B cell (primary cell): Measurements from ENCODE around the gene ATP6V1B1. TPM values are rescaled to one million over a fixed set of nuclear protein-coding genes. Genes with fewer than 3 reads are reported as not detected.

ENCODE experiments used
- ATAC-seq: fragments of 200-7000 bp; cut with Tn5 transposase; one replicate; pipeline ENCODE4 v1.10.0; 2021; ENCODE audit warnings: low read depth, mild to moderate bottlenecking, moderate number of reproducible peaks, moderate library complexity
- CTCF ChIA-PET: fragments of 350-600 bp; sonication (Branson Sonifier 250); formaldehyde crosslinking; loops from one replicate; lab custom pipeline; 2021; ENCODE audit warnings: antibody characterized with exemption, inconsistent platforms; lab: Charles Lee
- POLR2A ChIA-PET: fragments of 350-600 bp; sonication (Branson Sonifier 250); formaldehyde crosslinking; loops from one replicate; lab custom pipeline; 2021; ENCODE audit warnings: antibody characterized with exemption; lab: Charles Lee
- DNase-seq: peaks from one replicate; pipeline ENCODE4 v3.0.0; 2013
- H2AFZ ChIP-seq: 2 replicates; pipeline ENCODE4 v1.6.1; 2012; ENCODE audit warnings: mild to moderate bottlenecking, low read depth, low read length; ENCODE audit not compliant: insufficient read depth, poor library complexity, severe bottlenecking
- H3K27ac ChIP-seq, 2 donors: 1 replicate in 1 of 2; 2 replicates in 1 of 2; pipeline ENCODE4 v1.5.1; 2012 to 2013; ENCODE audit warnings: low read length in 2 of 2, mild to moderate bottlenecking in 2 of 2, moderate library complexity in 1 of 2
- H3K27me3 ChIP-seq, 4 experiments: fragments of 200-600 bp in 1 of 4; sonication (generic) in 1 of 4; replicated peaks in 1 of 4; 1 replicate in 2 of 4; 2 replicates in 2 of 4; pipeline versions ENCODE4 v1.6.1 to v1.7.0; 2013 to 2016; ENCODE audit warnings: low read length in 3 of 4, mild to moderate bottlenecking in 2 of 4, mixed read lengths in 1 of 4, moderate library complexity in 1 of 4; ENCODE audit not compliant: insufficient read depth in 4 of 4, control insufficient read depth in 3 of 4; ENCODE audit errors: control extremely low read depth in 1 of 4
- H3K36me3 ChIP-seq, 2 experiments: replicated peaks in 1 of 2; 1 replicate in 1 of 2; 2 replicates in 1 of 2; pipeline versions ENCODE4 v1.6.1 to v1.7.1; 2013; ENCODE audit warnings: low read length in 1 of 2; ENCODE audit not compliant: insufficient read depth in 2 of 2, control insufficient read depth in 1 of 2; ENCODE audit errors: control extremely low read depth in 1 of 2, extremely low read depth in 1 of 2
- H3K4me1 ChIP-seq, 2 donors: fragments of 200-600 bp in 1 of 2; sonication (generic) in 1 of 2; 1 replicate in 1 of 2; 2 replicates in 1 of 2; pipeline versions ENCODE4 v1.5.1 to v1.6.1; 2013 to 2017; ENCODE audit warnings: low read length in 2 of 2; ENCODE audit not compliant: control insufficient read depth in 2 of 2, insufficient read depth in 2 of 2
- H3K4me2 ChIP-seq: replicated peaks from 2 replicates; pipeline ENCODE3; 2012; ENCODE audit warnings: mild to moderate bottlenecking, low read depth, low read length; ENCODE audit not compliant: poor library complexity, severe bottlenecking
- H3K4me3 ChIP-seq, 5 experiments: fragments of 200-600 bp in 1 of 5; sonication (generic) in 1 of 5; 1 replicate in 3 of 5; 2 replicates in 2 of 5; pipeline versions ENCODE4 v1.5.1 to v1.7.0; 2011 to 2016; ENCODE audit warnings: low read length in 4 of 5, mild to moderate bottlenecking in 4 of 5, low read depth in 2 of 5, control low read depth in 1 of 5, moderate library complexity in 1 of 5; ENCODE audit not compliant: insufficient read depth in 1 of 5; ENCODE audit errors: control extremely low read depth in 1 of 5, extremely low read depth in 1 of 5
- H3K79me2 ChIP-seq: fragments of 200-600 bp; sonication (generic); one replicate; pipeline ENCODE4 v1.6.0; 2016; ENCODE audit warnings: low read length; ENCODE audit not compliant: control insufficient read depth, insufficient read depth
- H3K9ac ChIP-seq: fragments of 200-600 bp; sonication (generic); 2 replicates; pipeline ENCODE4 v1.6.1; 2017; ENCODE audit warnings: mild to moderate bottlenecking, low read length, moderate library complexity
- H3K9me3 ChIP-seq, 3 donors: one replicate each; pipeline versions ENCODE4 v1.6.1 to v1.7.1; 2013; ENCODE audit warnings: low read length in 2 of 3; ENCODE audit not compliant: control insufficient read depth in 2 of 3, insufficient read depth in 1 of 3; ENCODE audit errors: control extremely low read depth in 1 of 3
- H4K20me1 ChIP-seq: 2 replicates; pipeline ENCODE4 v1.6.0; 2012; ENCODE audit warnings: mild to moderate bottlenecking, low read length; ENCODE audit not compliant: insufficient read depth, control insufficient read depth, poor library complexity, severe bottlenecking
- H3K27ac Mint-ChIP-seq: one replicate; pipeline ENCODE4 v1.8.0; 2021; ENCODE audit warnings: mixed read lengths
- H3K27me3 Mint-ChIP-seq: one replicate; pipeline ENCODE4 v1.8.0; 2021; ENCODE audit warnings: mixed read lengths
- H3K4me1 Mint-ChIP-seq: one replicate; pipeline ENCODE4 v1.8.0; 2021; ENCODE audit warnings: mixed read lengths
- H3K4me3 Mint-ChIP-seq: one replicate; pipeline ENCODE4 v1.8.0; 2021; ENCODE audit warnings: mixed read lengths
- H3K9me3 Mint-ChIP-seq: one replicate; pipeline ENCODE4 v1.8.0; 2022; ENCODE audit warnings: mixed read lengths; ENCODE audit not compliant: insufficient read depth
- CTCF ChIP-seq: fragments of 200-600 bp; IDR thresholded peaks from one replicate; pipeline ENCODE4 v1.8.0; 2022; ENCODE audit warnings: antibody characterized with exemption, mild to moderate bottlenecking
- EZH2 ChIP-seq: IDR thresholded peaks from 2 replicates; pipeline ENCODE4 v1.6.1; 2012; ENCODE audit warnings: borderline replicate concordance, low read depth, mild to moderate bottlenecking, moderate library complexity, low read length; ENCODE audit not compliant: insufficient read depth, poor library complexity, severe bottlenecking
- WGBS: methylation state at CpG from one replicate; pipeline ENCODE4 v1.1.5; 2013; ENCODE audit warnings: missing lambda C conversion rate; ENCODE audit not compliant: insufficient coverage; 5-methylcytosine and 5-hydroxymethylcytosine counted together
- intact Hi-C: fragments of 100-400 bp; cut with micrococcal nuclease; formaldehyde crosslinking; loops from one replicate; pipeline ENCODE4 v1.10.0; 2022
- polyA plus RNA-seq: library from polyadenylated mRNA; depleted of rRNA; stranded (reverse); fragments of >200 nt; gene quantifications from 2 replicates; pipeline ENCODE4 v1.2.3, GENCODE V29; 2012
- total RNA-seq, 2 donors: library from RNA; stranded (reverse); fragments of 120-200 nt in 1 of 2; gene quantifications; 1 replicate in 1 of 2; 2 replicates in 1 of 2; pipeline versions ENCODE4 v1.2.3 to v1.2.4, GENCODE V29; 2013 to 2022

Gene ATP6V1B1
- total and polyA plus RNA-seq, 2 donors (not counting 1 experiment from before 2014, with no cell fraction given), result not detected

DNA sequence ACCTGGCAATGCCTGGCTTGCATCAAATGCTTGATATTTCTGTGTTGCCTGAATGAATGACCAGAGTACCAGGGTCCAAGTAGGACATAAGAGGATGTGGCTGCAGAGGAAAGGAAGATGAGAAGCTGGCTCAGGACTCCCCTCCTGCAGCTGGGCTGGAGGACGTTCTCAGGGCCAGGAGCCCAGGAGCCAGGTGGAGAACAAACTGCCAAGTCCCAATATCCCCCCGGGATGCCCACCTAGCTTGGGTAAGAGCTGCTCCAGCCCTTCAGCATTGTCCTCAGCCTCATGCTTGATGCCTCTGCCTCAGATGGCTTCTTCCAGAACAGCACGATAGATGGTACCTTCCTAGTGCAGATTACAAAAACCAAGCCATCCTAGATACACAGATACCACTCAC is 8.6 kb upstream of the ATP6V1B1 start:
- Histone ChIP-seq H3K27me3 (peaks cover 0 to 15% (median 1%) of the 10 kb centered on the region in 4 experiments), H3K36me3 (no peaks in the 10 kb centered on the region), H3K9ac (no peak overlapping the region), H4K20me1 (no peaks in the 10 kb centered on the region), H3K9me3 (peaks cover 0 to 10% (median 0%) of the 10 kb centered on the region in 3 donors), H3K79me2 (no peaks in the 10 kb centered on the region), H3K27ac (no peak overlapping the region), H3K4me2 (no peak overlapping the region), H3K4me3 (no peak overlapping the region), H2AFZ (no peak overlapping the region), H3K4me1 (peaks cover 9 to 12% of the 10 kb centered on the region in 2 donors)
- ATAC-seq, result no peak
- ChIA-PET CTCF (no interaction called here), POLR2A (no interaction called here)
- H3K27ac Mint-ChIP-seq, result no peak overlapping the region
- intact Hi-C loops, result no loop called here
- H3K4me1 Mint-ChIP-seq, result peaks cover 7% of the 10 kb centered on the region
- H3K4me3 Mint-ChIP-seq, result no peak overlapping the region
- H3K9me3 Mint-ChIP-seq, result no peaks in the 10 kb centered on the region
- 89% methylated on average over 3 of the region's 3 CpGs for WGBS
- TF ChIP-seq EZH2 (no peak), CTCF (no peak)
- peaks cover 37% of the 10 kb centered on the region for H3K27me3 Mint-ChIP-seq
- no peak for DNase-seq

GRCh38 chr2:70927641-70928040 is 8.1 kb upstream of the ATP6V1B1 start:
- intact Hi-C loops, result no loop called here
- TF ChIP-seq CTCF, result no peak
- TF ChIP-seq EZH2, result no peak
- H3K27ac ChIP-seq, result no peak overlapping the region
- no peak overlapping the region for H3K4me3 ChIP-seq
- Mint-ChIP-seq H3K9me3 (no peaks in the 10 kb centered on the region), H3K4me1 (peaks cover 7% of the 10 kb centered on the region), H3K27ac (no peak overlapping the region), H3K4me3 (no peak overlapping the region), H3K27me3 (peaks cover 37% of the 10 kb centered on the region)
- H3K36me3 ChIP-seq, result no peaks in the 10 kb centered on the region
- peaks cover 0 to 10% (median 0%) of the 10 kb centered on the region in 3 donors for H3K9me3 ChIP-seq
- H2AFZ ChIP-seq, result no peak overlapping the region
- H3K4me2 ChIP-seq, result no peak overlapping the region
- no peak overlapping the region for H3K9ac ChIP-seq
- CTCF ChIA-PET, result no interaction called here
- H3K27me3 ChIP-seq, result peaks cover 0 to 15% (median 1%) of the 10 kb centered on the region in 4 experiments
- DNase-seq, result no peak
- POLR2A ChIA-PET, result no interaction called here
- no peak for ATAC-seq
- peaks cover 9 to 12% of the 10 kb centered on the region in 2 donors for H3K4me1 ChIP-seq
- WGBS, result 91% methylated on average over 9 of the region's 9 CpGs
- no peaks in the 10 kb centered on the region for H4K20me1 ChIP-seq
- no peaks in the 10 kb centered on the region for H3K79me2 ChIP-seq
